ENCODE data around the gene ST7.

ST7 gene

GRCh38 chr7:117217106-117218035 lies 264.1 kb downstream of the ST7 start:
- Histone ChIP-seq H3K27ac (ENCODE audit: low read depth, low read length) (no peak overlapping the region), H3K4me3 (ENCODE audit: low read length) (no peak overlapping the region), H3K27me3 (ENCODE audit: control insufficient read depth, insufficient read depth, low read length) (no peaks in the 10 kb centered on the region), H3K9ac (ENCODE audit: low read length) (no peak overlapping the region), H3K4me1 (ENCODE audit: control insufficient read depth, insufficient read depth, low read length) (no peaks in the 10 kb centered on the region), H3K36me3 (ENCODE audit: control insufficient read depth, insufficient read depth, low read length) (no peaks in the 10 kb centered on the region)

DNA sequence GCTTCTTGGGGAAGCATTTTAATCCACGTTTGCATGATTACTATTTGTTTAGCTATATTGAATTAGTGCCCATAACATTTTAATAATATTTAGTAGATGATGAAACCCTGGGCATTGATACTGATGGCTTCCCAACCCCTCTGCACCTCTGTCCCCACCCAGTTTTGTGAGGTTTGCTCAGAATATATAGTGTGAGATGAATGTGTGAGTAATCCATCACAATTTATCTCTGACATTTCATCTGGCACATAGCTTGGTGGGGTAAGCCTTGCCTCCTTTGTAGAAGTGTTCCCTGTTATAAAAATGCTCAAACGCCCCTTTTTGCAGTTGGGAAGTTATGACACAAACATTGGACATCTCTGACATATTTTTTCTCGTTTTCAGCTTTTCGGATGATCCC lies 265.4 kb downstream of the ST7 start:
- H3K27me3 ChIP-seq (ENCODE audit: control insufficient read depth, insufficient read depth, low read length), result no peaks in the 10 kb centered on the region
- H3K9ac ChIP-seq (ENCODE audit: low read length), result no peak overlapping the region
- H3K4me3 ChIP-seq (ENCODE audit: low read length), result no peak overlapping the region
- no peaks in the 10 kb centered on the region for H3K36me3 ChIP-seq (ENCODE audit: control insufficient read depth, insufficient read depth, low read length)
- H3K27ac ChIP-seq (ENCODE audit: low read depth, low read length), result no peak overlapping the region
- H3K4me1 ChIP-seq (ENCODE audit: control insufficient read depth, insufficient read depth, low read length), result no peaks in the 10 kb centered on the region

GRCh38 chr7:117219485-117219884 lies 266.2 kb downstream of the ST7 start:
- H3K4me1 ChIP-seq (ENCODE audit: control insufficient read depth, insufficient read depth, low read length), result no peaks in the 10 kb centered on the region
- H3K27me3 ChIP-seq (ENCODE audit: control insufficient read depth, insufficient read depth, low read length), result no peaks in the 10 kb centered on the region
- H3K9ac ChIP-seq (ENCODE audit: low read length), result no peak overlapping the region
- no peak overlapping the region for H3K27ac ChIP-seq (ENCODE audit: low read depth, low read length)
- H3K4me3 ChIP-seq (ENCODE audit: low read length), result no peak overlapping the region
- H3K36me3 ChIP-seq (ENCODE audit: control insufficient read depth, insufficient read depth, low read length), result no peaks in the 10 kb centered on the region

DNA sequence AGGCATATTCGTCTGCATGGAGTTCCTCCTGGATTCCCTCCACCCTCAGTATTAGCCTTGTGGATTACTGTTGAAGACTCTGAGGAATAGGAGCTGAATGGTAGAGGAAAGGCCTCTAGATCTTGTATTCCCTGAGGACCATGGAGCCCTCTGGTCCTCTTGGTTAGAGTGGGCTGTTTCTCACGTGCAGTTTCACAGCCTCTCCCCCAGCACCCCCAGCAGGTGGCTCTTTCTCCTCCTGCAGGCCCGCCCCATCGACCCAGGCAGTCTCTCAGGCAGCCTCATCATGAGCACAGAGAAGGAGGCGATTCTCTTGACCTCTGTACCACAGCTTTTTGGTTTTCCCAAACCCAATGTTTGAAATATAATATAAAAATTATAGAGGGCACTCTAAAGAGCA lies 267.5 kb downstream of the ST7 start:
- H3K36me3 ChIP-seq (ENCODE audit: control insufficient read depth, insufficient read depth, low read length), result no peaks in the 10 kb centered on the region
- H3K4me1 ChIP-seq (ENCODE audit: control insufficient read depth, insufficient read depth, low read length), result no peaks in the 10 kb centered on the region
- no peaks in the 10 kb centered on the region for H3K27me3 ChIP-seq (ENCODE audit: control insufficient read depth, insufficient read depth, low read length)
- no peak overlapping the region for H3K4me3 ChIP-seq (ENCODE audit: low read length)
- H3K9ac ChIP-seq (ENCODE audit: low read length), result no peak overlapping the region
- no peak overlapping the region for H3K27ac ChIP-seq (ENCODE audit: low read depth, low read length)

- Histone ChIP-seq H3K4me1 (ENCODE audit: control insufficient read depth, insufficient read depth, low read length) (no peaks in the 10 kb centered on the region), H3K9ac (ENCODE audit: low read length) (no peak overlapping the region), H3K4me3 (ENCODE audit: low read length) (no peak overlapping the region), H3K27me3 (ENCODE audit: control insufficient read depth, insufficient read depth, low read length) (no peaks in the 10 kb centered on the region), H3K36me3 (ENCODE audit: control insufficient read depth, insufficient read depth, low read length) (no peaks in the 10 kb centered on the region), H3K27ac (ENCODE audit: low read depth, low read length) (no peak overlapping the region)
Measured at GRCh38 chr7:117225536-117225935, 272.2 kb downstream of the ST7 start.

DNA sequence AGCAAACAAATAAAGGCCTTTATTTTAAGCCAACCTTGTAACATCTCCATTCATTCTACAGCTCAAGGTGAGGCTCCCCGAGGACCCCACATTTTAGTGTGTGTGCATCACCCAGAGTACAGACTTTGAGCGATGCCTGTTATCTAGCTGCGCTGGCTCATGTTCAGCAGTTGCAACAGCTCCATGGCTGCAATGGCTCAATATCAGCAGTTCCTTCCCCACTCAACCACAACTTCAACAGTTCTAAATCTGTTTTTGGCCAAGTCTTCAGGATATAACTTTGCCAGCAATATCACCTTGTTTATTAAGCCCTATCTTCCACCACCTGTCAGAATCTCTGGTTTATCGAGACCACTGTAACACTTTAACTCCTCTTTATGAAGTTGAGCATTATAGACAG lies 273.8 kb downstream of the ST7 start:
- no peak overlapping the region for H3K27ac ChIP-seq (ENCODE audit: low read depth, low read length)
- no peaks in the 10 kb centered on the region for H3K27me3 ChIP-seq (ENCODE audit: control insufficient read depth, insufficient read depth, low read length)
- H3K4me3 ChIP-seq (ENCODE audit: low read length), result no peak overlapping the region
- H3K36me3 ChIP-seq (ENCODE audit: control insufficient read depth, insufficient read depth, low read length), result no peaks in the 10 kb centered on the region
- no peak overlapping the region for H3K9ac ChIP-seq (ENCODE audit: low read length)
- no peaks in the 10 kb centered on the region for H3K4me1 ChIP-seq (ENCODE audit: control insufficient read depth, insufficient read depth, low read length)

DNA sequence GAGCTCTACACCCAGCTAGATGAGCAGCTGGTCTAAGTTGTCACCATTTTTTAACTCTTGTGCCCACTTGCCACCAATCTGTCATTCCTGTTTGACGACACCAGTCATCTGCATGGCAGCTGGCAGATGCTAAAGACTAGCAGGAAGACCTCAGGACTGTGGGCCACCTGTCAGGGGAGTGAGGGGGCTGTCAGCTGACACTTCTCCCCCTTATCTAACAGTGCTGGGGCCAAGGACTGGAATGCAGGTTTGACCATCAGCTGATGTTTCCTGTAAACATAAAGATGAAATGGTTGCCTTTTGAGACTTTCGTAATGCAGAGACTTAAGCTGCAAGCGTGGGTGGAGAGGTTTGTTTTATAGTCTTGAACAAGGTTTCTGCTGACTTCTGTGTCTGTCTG lies 276.0 kb downstream of the ST7 start:
- H3K27me3 ChIP-seq (ENCODE audit: control insufficient read depth, insufficient read depth, low read length), result no peaks in the 10 kb centered on the region
- H3K4me1 ChIP-seq (ENCODE audit: control insufficient read depth, insufficient read depth, low read length), result no peaks in the 10 kb centered on the region
- no peak overlapping the region for H3K27ac ChIP-seq (ENCODE audit: low read depth, low read length)
- no peak overlapping the region for H3K9ac ChIP-seq (ENCODE audit: low read length)
- H3K36me3 ChIP-seq (ENCODE audit: control insufficient read depth, insufficient read depth, low read length), result no peaks in the 10 kb centered on the region
- no peak overlapping the region for H3K4me3 ChIP-seq (ENCODE audit: low read length)

DNA sequence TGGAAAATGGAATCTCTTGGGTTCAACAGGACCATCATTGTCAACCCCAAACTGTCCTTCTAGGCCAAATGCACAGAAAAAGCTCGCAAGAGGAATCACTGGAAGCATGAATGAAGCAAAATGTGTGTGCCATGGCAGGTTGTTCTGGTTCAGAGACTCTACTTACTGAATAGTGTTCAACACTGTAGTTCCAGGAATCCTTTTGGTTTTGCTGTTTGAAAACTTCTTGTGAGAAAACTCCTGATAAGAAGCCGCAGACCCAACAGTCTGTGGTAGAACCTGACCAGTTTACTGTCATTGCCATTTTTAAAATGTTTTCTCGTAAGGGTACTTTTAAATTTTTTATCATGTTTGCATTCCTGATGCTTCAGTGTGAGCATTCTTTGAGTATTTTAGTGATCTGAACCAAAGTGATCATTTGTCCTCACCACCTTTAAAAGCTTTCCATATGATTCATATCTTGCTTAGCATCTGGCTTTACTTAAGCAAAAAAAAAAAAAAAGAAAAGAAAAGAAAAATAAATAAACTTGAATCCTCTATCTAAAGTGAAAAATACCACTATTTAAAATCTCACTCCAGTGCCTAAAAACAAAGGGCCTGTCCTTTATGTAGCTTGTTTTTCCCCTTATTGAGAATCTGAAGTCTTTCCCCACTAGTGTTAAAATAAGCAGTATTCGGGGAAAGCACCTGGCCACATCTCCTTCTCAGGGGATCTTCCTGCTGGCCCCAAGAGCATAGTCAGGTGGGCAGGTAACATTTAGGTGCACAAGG lies 277.2 kb downstream of the ST7 start:
- no peak overlapping the region for H3K9ac ChIP-seq (ENCODE audit: low read length)

GRCh38 chr7:117231047-117231359 lies 277.7 kb downstream of the ST7 start:
- H3K4me3 ChIP-seq (ENCODE audit: low read length), result no peak overlapping the region
- no peaks in the 10 kb centered on the region for H3K36me3 ChIP-seq (ENCODE audit: control insufficient read depth, insufficient read depth, low read length)
- H3K4me1 ChIP-seq (ENCODE audit: control insufficient read depth, insufficient read depth, low read length), result no peaks in the 10 kb centered on the region
- H3K27ac ChIP-seq (ENCODE audit: low read depth, low read length), result no peak overlapping the region
- no peaks in the 10 kb centered on the region for H3K27me3 ChIP-seq (ENCODE audit: control insufficient read depth, insufficient read depth, low read length)
- H3K9ac ChIP-seq (ENCODE audit: low read length), result no peak overlapping the region

More for the DNA sequence above, 277.2 kb downstream of the ST7 start:
- Histone ChIP-seq H3K4me3 (ENCODE audit: low read length) (no peak overlapping the region), H3K4me1 (ENCODE audit: control insufficient read depth, insufficient read depth, low read length) (no peaks in the 10 kb centered on the region), H3K27me3 (ENCODE audit: control insufficient read depth, insufficient read depth, low read length) (no peaks in the 10 kb centered on the region), H3K36me3 (ENCODE audit: control insufficient read depth, insufficient read depth, low read length) (no peaks in the 10 kb centered on the region), H3K27ac (ENCODE audit: low read depth, low read length) (no peak overlapping the region)

- Histone ChIP-seq H3K4me1 (ENCODE audit: control insufficient read depth, insufficient read depth, low read length) (no peaks in the 10 kb centered on the region), H3K36me3 (ENCODE audit: control insufficient read depth, insufficient read depth, low read length) (no peaks in the 10 kb centered on the region), H3K4me3 (ENCODE audit: low read length) (no peak overlapping the region)
Measured at GRCh38 chr7:117237646-117238045, 284.3 kb downstream of the ST7 start.

GRCh38 chr7:117238472-117238871 lies 285.2 kb downstream of the ST7 start:
- no peak overlapping the region for H3K9ac ChIP-seq (ENCODE audit: low read length)
- no peaks in the 10 kb centered on the region for H3K36me3 ChIP-seq (ENCODE audit: control insufficient read depth, insufficient read depth, low read length)
- no peaks in the 10 kb centered on the region for H3K27me3 ChIP-seq (ENCODE audit: control insufficient read depth, insufficient read depth, low read length)
- no peaks in the 10 kb centered on the region for H3K4me1 ChIP-seq (ENCODE audit: control insufficient read depth, insufficient read depth, low read length)
- no peak overlapping the region for H3K27ac ChIP-seq (ENCODE audit: low read depth, low read length)
- H3K4me3 ChIP-seq (ENCODE audit: low read length), result no peak overlapping the region

More at GRCh38 chr7:117237646-117238045, 284.3 kb downstream of the ST7 start:
- H3K9ac ChIP-seq (ENCODE audit: low read length), result no peak overlapping the region
- H3K27ac ChIP-seq (ENCODE audit: low read depth, low read length), result no peak overlapping the region
- H3K27me3 ChIP-seq (ENCODE audit: control insufficient read depth, insufficient read depth, low read length), result no peaks in the 10 kb centered on the region

DNA sequence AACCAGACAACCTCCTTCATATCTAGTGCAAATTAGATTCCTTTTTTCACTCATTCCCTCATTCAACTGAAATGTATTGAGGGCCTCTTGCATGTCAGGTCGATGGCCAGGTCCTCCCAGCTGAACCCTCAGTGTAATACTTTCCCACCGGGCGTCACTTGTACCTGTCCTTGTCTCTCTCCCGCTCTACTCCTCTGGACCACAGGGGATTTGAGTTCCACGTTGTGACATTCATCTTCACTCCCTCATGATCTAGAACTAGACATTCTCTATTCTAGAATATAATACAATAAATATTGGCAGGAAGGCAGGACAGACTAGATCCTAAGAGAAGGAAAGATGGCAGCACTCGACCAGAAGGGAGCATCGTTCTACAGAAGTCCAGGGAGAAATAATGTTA lies 285.6 kb downstream of the ST7 start:
- Histone ChIP-seq H3K4me1 (ENCODE audit: control insufficient read depth, insufficient read depth, low read length) (no peaks in the 10 kb centered on the region), H3K4me3 (ENCODE audit: low read length) (no peak overlapping the region), H3K27ac (ENCODE audit: low read depth, low read length) (no peak overlapping the region), H3K36me3 (ENCODE audit: control insufficient read depth, insufficient read depth, low read length) (no peaks in the 10 kb centered on the region), H3K27me3 (ENCODE audit: control insufficient read depth, insufficient read depth, low read length) (no peaks in the 10 kb centered on the region), H3K9ac (ENCODE audit: low read length) (no peak overlapping the region)

Measured in rectal smooth muscle tissue (tissue), 1 donor.